Measurements from ENCODE around the gene ADAM33.

Gene ADAM33

GRCh38 chr20:3687655-3688054 lies 5.8 kb upstream of the ADAM33 start:
- no peak for DNase-seq (ENCODE audit: low read depth in 2 of 3, low spot score in 1 of 3)

- DNase-seq (ENCODE audit: low read depth in 2 of 3, low spot score in 1 of 3), result no peak
These were observed 5.1 kb upstream of the ADAM33 start for GRCh38 chr20:3686867-3687321.

- no peak for DNase-seq (ENCODE audit: low read depth in 2 of 3, low spot score in 1 of 3)
These were observed 4.6 kb upstream of the ADAM33 start for GRCh38 chr20:3686421-3686820.

GRCh38 chr20:3685341-3685740 lies 3.5 kb upstream of the ADAM33 start:
- DNase-seq (ENCODE audit: low read depth in 2 of 3, low spot score in 1 of 3), result no peak

GRCh38 chr20:3681352-3681930 lies 369 bp downstream of the ADAM33 start:
- no peak for DNase-seq (ENCODE audit: low read depth in 2 of 3, low spot score in 1 of 3)

GRCh38 chr20:3680701-3681351 lies 984 bp downstream of the ADAM33 start:
- DNase-seq (ENCODE audit: low read depth in 2 of 3, low spot score in 1 of 3), result no peak

- DNase-seq (ENCODE audit: low read depth in 2 of 3, low spot score in 1 of 3), result no peak
These were observed 1.8 kb downstream of the ADAM33 start for GRCh38 chr20:3679749-3680700.

- DNase-seq (ENCODE audit: low read depth in 2 of 3, low spot score in 1 of 3), result no peak
These were observed 2.7 kb downstream of the ADAM33 start for GRCh38 chr20:3678856-3679720.

GRCh38 chr20:3678198-3678597 lies 3.6 kb downstream of the ADAM33 start:
- DNase-seq (ENCODE audit: low read depth in 2 of 3, low spot score in 1 of 3), result no peak

- no peak for DNase-seq (ENCODE audit: low read depth in 2 of 3, low spot score in 1 of 3)
These were observed 4.1 kb downstream of the ADAM33 start for GRCh38 chr20:3677733-3678132.

- DNase-seq (ENCODE audit: low read depth in 2 of 3, low spot score in 1 of 3), result no peak
These were observed 6.6 kb downstream of the ADAM33 start for GRCh38 chr20:3674995-3675900.

- no peak for DNase-seq (ENCODE audit: low read depth in 2 of 3, low spot score in 1 of 3)
These were observed 7.4 kb downstream of the ADAM33 start for GRCh38 chr20:3674447-3674846.

- DNase-seq (ENCODE audit: low read depth in 2 of 3, low spot score in 1 of 3), result no peak
These were observed 8.4 kb downstream of the ADAM33 start for GRCh38 chr20:3673221-3674070.

GRCh38 chr20:3672547-3673171 lies 9.2 kb downstream of the ADAM33 start:
- DNase-seq (ENCODE audit: low read depth in 2 of 3, low spot score in 1 of 3), result no peak

- no peak for DNase-seq (ENCODE audit: low read depth in 2 of 3, low spot score in 1 of 3)
These were observed 9.7 kb downstream of the ADAM33 start for GRCh38 chr20:3671986-3672546.

GRCh38 chr20:3670945-3671344 lies 10.9 kb downstream of the ADAM33 start:
- no peak for DNase-seq (ENCODE audit: low read depth in 2 of 3, low spot score in 1 of 3)

GRCh38 chr20:3670511-3670910 lies 11.3 kb downstream of the ADAM33 start:
- no peak for DNase-seq (ENCODE audit: low read depth in 2 of 3, low spot score in 1 of 3)

- DNase-seq (ENCODE audit: low read depth in 2 of 3, low spot score in 1 of 3), result no peak
These were observed 12.0 kb downstream of the ADAM33 start for GRCh38 chr20:3669710-3670367.
